Activated CD4-positive, alpha-beta memory T cell treated with anti-CD3 and anti-CD28 coated beads, Interleukin-2, amount 10 ng/mL, durations not matched to agents 7 days and 5 days (primary cell): Measurements from ENCODE around the gene CYP1B1. TPM values are rescaled to one million over a fixed set of nuclear protein-coding genes. Genes with fewer than 3 reads are reported as not detected.
"Not testable (repeated sequence)": the region's sequence is repeated elsewhere in the genome, so short reads cannot be mapped to it uniquely, and the experiment has no call there.

Source experiments
- CTCF ChIA-PET: fragments of 350-600 bp; sonication (Branson Sonifier 250); formaldehyde crosslinking; loops from one replicate; lab custom pipeline; 2021; ENCODE audit warnings: antibody characterized with exemption, inconsistent platforms; lab: Charles Lee
- POLR2A ChIA-PET: fragments of 350-600 bp; sonication (Branson Sonifier 250); formaldehyde crosslinking; loops from one replicate; lab custom pipeline; 2021; ENCODE audit warnings: antibody characterized with exemption; lab: Charles Lee
- DNase-seq: peaks from one replicate; pipeline ENCODE4 v3.0.0-alpha.2; 2020
- H3K27ac Mint-ChIP-seq: one replicate; pipeline ENCODE4 v1.8.0; 2021; ENCODE audit warnings: mild to moderate bottlenecking, mixed read lengths
- H3K27me3 Mint-ChIP-seq: one replicate; pipeline ENCODE4 v1.8.0; 2021; ENCODE audit warnings: mixed read lengths
- H3K36me3 Mint-ChIP-seq: one replicate; pipeline ENCODE4 v1.8.0; 2021; ENCODE audit warnings: low read depth, mixed read lengths
- H3K4me1 Mint-ChIP-seq: one replicate; pipeline ENCODE4 v1.8.0; 2021; ENCODE audit warnings: mixed read lengths
- H3K4me3 Mint-ChIP-seq: one replicate; pipeline ENCODE4 v1.8.0; 2021; ENCODE audit warnings: mild to moderate bottlenecking, mixed read lengths
- H3K9me3 Mint-ChIP-seq: one replicate; pipeline ENCODE4 v1.8.0; 2021; ENCODE audit warnings: mixed read lengths
- total RNA-seq, 2 experiments: library from RNA; stranded (reverse); gene quantifications; one replicate each; pipeline ENCODE4 v1.2.3, GENCODE V29; 2021

CYP1B1 gene
- total RNA-seq, 2 experiments from 2014 or later = 17.1 to 19.4 TPM

GRCh38 chr2:38037325-38037724 is 38.6 kb downstream of the CYP1B1 start:
- H3K27me3 Mint-ChIP-seq = peaks cover 36% of the 10 kb centered on the region
- DNase-seq = no peak
- POLR2A ChIA-PET = interaction anchor here (1.2 to 3.1 kb wide), 2 partner anchors 11 to 39 kb away, joined by 3 to 14 read pairs; partner anchors contain the start of gene CYP1B1
- no peaks in the 10 kb centered on the region for H3K36me3 Mint-ChIP-seq
- no peaks in the 10 kb centered on the region for H3K9me3 Mint-ChIP-seq
- H3K4me3 Mint-ChIP-seq = no peak overlapping the region
- CTCF ChIA-PET = interaction anchor here (1.2 to 1.9 kb wide), 4 partner anchors 21 to 471 kb away, joined by 3 to 8 read pairs (median 4); partner anchors contain the start of gene CYP1B1
- no peak overlapping the region for H3K27ac Mint-ChIP-seq
- H3K4me1 Mint-ChIP-seq = peaks cover 24% of the 10 kb centered on the region

DNA sequence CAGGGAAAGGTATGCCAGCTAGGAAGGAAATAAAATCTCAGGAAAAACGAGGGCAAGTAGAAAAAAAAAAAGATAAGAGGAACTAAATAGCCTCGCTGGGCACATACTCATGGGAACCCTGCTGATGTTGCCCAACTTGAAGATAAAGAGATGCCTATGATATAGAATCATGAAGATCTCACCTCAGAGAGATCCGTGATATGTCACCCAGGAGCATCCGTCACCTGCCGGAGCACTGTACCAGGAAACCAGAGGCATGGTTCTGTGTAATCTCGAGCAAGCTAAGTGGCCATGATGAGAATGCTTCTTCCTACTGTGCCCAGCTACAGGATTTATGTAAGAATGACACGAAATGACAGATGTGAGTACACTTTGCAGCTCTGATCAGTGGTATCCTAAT is 40.0 kb downstream of the CYP1B1 start:
- no peak for DNase-seq
- CTCF ChIA-PET = no interaction called here
- H3K27me3 Mint-ChIP-seq = peaks cover 40% of the 10 kb centered on the region
- no peaks in the 10 kb centered on the region for H3K9me3 Mint-ChIP-seq
- no peak overlapping the region for H3K27ac Mint-ChIP-seq
- POLR2A ChIA-PET = interaction anchor here (3.1 kb wide), 1 partner anchor 40 kb away, joined by 14 read pairs; the partner anchor contains the start of gene CYP1B1
- H3K4me3 Mint-ChIP-seq = no peak overlapping the region
- peaks cover 24% of the 10 kb centered on the region for H3K4me1 Mint-ChIP-seq
- H3K36me3 Mint-ChIP-seq = no peaks in the 10 kb centered on the region

DNA sequence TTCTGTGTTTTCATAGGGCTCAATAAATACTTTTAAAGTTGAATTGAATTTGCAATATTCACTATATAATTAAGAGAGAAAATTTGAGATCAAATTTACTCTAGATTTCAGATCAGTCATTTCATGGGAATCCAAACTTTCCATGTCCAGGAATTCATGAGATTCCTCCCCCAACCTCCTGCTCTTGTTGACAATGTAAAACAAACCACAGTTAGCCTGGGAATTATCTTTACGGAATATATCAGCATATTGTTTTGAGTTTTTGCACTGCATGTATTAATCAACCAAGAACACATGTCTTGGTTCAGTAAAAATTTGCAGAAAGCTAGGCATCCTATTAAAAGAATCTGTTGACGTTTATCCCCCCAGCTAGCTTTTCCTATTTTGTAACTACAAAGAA is 42.3 kb downstream of the CYP1B1 start:
- no peaks in the 10 kb centered on the region for H3K36me3 Mint-ChIP-seq

GRCh38 chr2:38032946-38033345 is 43.0 kb downstream of the CYP1B1 start:
- Mint-ChIP-seq H3K27me3 (peaks cover 37% of the 10 kb centered on the region), H3K9me3 (no peaks in the 10 kb centered on the region), H3K27ac (no peak overlapping the region), H3K4me1 (peaks cover 14% of the 10 kb centered on the region), H3K36me3 (no peaks in the 10 kb centered on the region), H3K4me3 (no peak overlapping the region)
- CTCF ChIA-PET = no interaction called here
- POLR2A ChIA-PET = no interaction called here
- no peak for DNase-seq

More for the DNA sequence above, 42.3 kb downstream of the CYP1B1 start:
- ChIA-PET CTCF (no interaction called here), POLR2A (no interaction called here)
- no peak for DNase-seq
- Mint-ChIP-seq H3K4me1 (peaks cover 20% of the 10 kb centered on the region), H3K27me3 (peaks cover 40% of the 10 kb centered on the region), H3K4me3 (no peak overlapping the region), H3K9me3 (no peaks in the 10 kb centered on the region), H3K27ac (no peak overlapping the region)

GRCh38 chr2:38030635-38031355 is 45.2 kb downstream of the CYP1B1 start:
- no peak overlapping the region for H3K4me3 Mint-ChIP-seq
- ChIA-PET CTCF (no interaction called here), POLR2A (no interaction called here)
- H3K27ac Mint-ChIP-seq = no peak overlapping the region
- H3K9me3 Mint-ChIP-seq = no peaks in the 10 kb centered on the region
- H3K36me3 Mint-ChIP-seq = no peaks in the 10 kb centered on the region
- H3K27me3 Mint-ChIP-seq = peaks cover 25% of the 10 kb centered on the region
- no peaks in the 10 kb centered on the region for H3K4me1 Mint-ChIP-seq
- no peak for DNase-seq

DNA sequence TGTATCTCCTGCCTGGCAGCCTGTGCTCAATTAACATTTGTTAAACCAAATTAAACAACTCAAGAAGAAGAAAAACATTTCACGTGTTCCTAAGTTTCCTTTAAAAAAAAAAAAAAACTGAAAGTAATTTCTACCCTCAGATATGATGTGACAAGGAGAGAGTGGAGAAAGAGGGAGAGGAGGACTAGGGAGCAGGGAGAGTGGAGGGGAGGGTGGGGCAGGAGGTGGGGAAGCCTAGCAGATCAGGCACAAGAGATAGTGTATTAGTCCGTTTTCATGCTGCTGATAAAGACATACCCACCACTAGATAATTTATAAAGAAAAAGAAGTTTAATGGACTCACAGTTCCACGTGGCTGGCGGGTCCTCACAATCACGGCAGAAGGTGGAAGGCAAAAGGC is 46.4 kb downstream of the CYP1B1 start:
- Mint-ChIP-seq H3K27ac (no peak overlapping the region), H3K4me3 (no peak overlapping the region), H3K4me1 (no peaks in the 10 kb centered on the region), H3K36me3 (no peaks in the 10 kb centered on the region), H3K27me3 (peaks cover 27% of the 10 kb centered on the region), H3K9me3 (no peaks in the 10 kb centered on the region)
- DNase-seq = no peak
- POLR2A ChIA-PET = no interaction called here
- CTCF ChIA-PET = no interaction called here

GRCh38 chr2:38028829-38029228 is 47.1 kb downstream of the CYP1B1 start:
- H3K4me1 Mint-ChIP-seq = no peaks in the 10 kb centered on the region
- ChIA-PET CTCF (interaction anchor here (0.7 to 0.9 kb wide), 2 partner anchors 87 to 135 kb away, joined by 3 to 4 read pairs; no protein-coding TSS in a partner anchor), POLR2A (no interaction called here)
- no peaks in the 10 kb centered on the region for H3K9me3 Mint-ChIP-seq
- H3K4me3 Mint-ChIP-seq = no peak overlapping the region
- peaks cover 27% of the 10 kb centered on the region for H3K27me3 Mint-ChIP-seq
- H3K27ac Mint-ChIP-seq = no peak overlapping the region
- H3K36me3 Mint-ChIP-seq = no peaks in the 10 kb centered on the region
- DNase-seq = no peak

DNA sequence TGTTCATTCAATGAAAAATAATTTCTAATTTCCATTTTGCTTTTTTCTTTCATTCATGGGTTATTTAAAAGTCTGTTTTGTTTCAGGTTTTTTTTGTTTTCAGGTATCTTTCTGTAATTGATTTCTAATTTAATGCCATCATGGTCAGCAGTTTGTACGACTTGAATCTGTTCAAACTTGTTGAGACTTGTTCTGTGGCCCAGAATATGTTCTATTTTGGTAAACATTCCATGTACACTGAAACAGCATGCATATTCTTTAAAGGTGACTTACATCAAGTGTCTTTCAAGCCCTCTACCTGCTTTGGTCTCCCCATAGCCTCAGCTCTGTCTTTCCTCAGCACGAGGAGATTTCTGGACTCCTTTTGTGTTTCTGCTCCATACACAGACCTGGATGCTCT is 49.1 kb downstream of the CYP1B1 start:
- no peaks in the 10 kb centered on the region for H3K36me3 Mint-ChIP-seq
- H3K27ac Mint-ChIP-seq = no peak overlapping the region
- POLR2A ChIA-PET = interaction anchor here (1.4 kb wide), 1 partner anchor 11 kb away, joined by 3 read pairs; no protein-coding TSS in a partner anchor
- H3K27me3 Mint-ChIP-seq = peaks cover 25% of the 10 kb centered on the region
- no peaks in the 10 kb centered on the region for H3K4me1 Mint-ChIP-seq
- H3K4me3 Mint-ChIP-seq = no peak overlapping the region
- no peaks in the 10 kb centered on the region for H3K9me3 Mint-ChIP-seq
- no peak for DNase-seq
- CTCF ChIA-PET = interaction anchor here (1.1 kb wide), 1 partner anchor 11 kb away, joined by 3 read pairs; no protein-coding TSS in a partner anchor

DNA sequence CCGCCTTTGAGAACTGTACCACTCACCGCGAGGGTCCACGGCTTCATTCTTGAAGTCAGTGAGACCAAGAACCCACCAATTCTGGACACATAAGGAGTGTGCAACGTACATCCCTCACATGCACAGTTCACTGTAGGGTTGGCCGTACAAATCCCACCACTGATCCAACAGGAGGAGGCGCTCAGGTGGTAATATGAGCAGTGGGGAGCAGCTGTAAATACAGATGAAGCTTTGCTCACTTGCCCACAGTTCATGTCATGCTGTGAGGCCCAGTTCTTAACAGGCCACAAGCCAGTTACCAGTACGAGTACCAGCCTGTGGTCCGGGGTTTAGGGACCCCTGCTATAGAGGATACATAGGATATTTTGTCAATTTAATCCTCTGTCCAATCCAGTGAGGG is 54.4 kb downstream of the CYP1B1 start:
- Mint-ChIP-seq H3K36me3 (no peaks in the 10 kb centered on the region), H3K4me3 (no peak overlapping the region), H3K4me1 (no peaks in the 10 kb centered on the region), H3K9me3 (no peaks in the 10 kb centered on the region), H3K27ac (no peak overlapping the region), H3K27me3 (peaks cover 17% of the 10 kb centered on the region)
- ChIA-PET CTCF (no interaction called here), POLR2A (no interaction called here)
- no peak for DNase-seq

- CTCF ChIA-PET = not testable (repeated sequence)
Measured at GRCh38 chr2:38020359-38021069, 55.4 kb downstream of the CYP1B1 start.

GRCh38 chr2:38017836-38018235 is 58.1 kb downstream of the CYP1B1 start:
- DNase-seq = no peak
- Mint-ChIP-seq H3K4me3 (no peak overlapping the region), H3K9me3 (no peaks in the 10 kb centered on the region), H3K27ac (no peak overlapping the region), H3K27me3 (no peaks in the 10 kb centered on the region), H3K36me3 (no peaks in the 10 kb centered on the region), H3K4me1 (no peaks in the 10 kb centered on the region)
- POLR2A ChIA-PET = no interaction called here
- CTCF ChIA-PET = no interaction called here

More at GRCh38 chr2:38020359-38021069, 55.4 kb downstream of the CYP1B1 start:
- H3K27me3 Mint-ChIP-seq = peaks cover 12% of the 10 kb centered on the region
- H3K36me3 Mint-ChIP-seq, POLR2A ChIA-PET, DNase-seq, H3K9me3 Mint-ChIP-seq, H3K4me3 Mint-ChIP-seq, H3K27ac Mint-ChIP-seq, H3K4me1 Mint-ChIP-seq: not testable (repeated sequence)
